CD4-positive, alpha-beta T cell (primary cell): ENCODE data around the gene TTLL11. TPM values are rescaled to one million over a fixed set of nuclear protein-coding genes. Genes with fewer than 3 reads are reported as not detected.
A peak's percentile ranks its signal among the peaks of the same experiment; 100 is the strongest.

Source experiments
- ATAC-seq: fragments of 200-7000 bp; cut with Tn5 transposase; one replicate; pipeline ENCODE4 v1.10.0; 2022; ENCODE audit warnings: mild to moderate bottlenecking; ENCODE audit not compliant: poor library complexity
- CTCF ChIA-PET: fragments of 350-600 bp; sonication (Branson Sonifier 250); formaldehyde crosslinking; loops from one replicate; lab custom pipeline; 2021; ENCODE audit warnings: antibody characterized with exemption, inconsistent platforms; lab: Charles Lee
- POLR2A ChIA-PET: fragments of 350-600 bp; sonication (Branson Sonifier 250); formaldehyde crosslinking; loops from one replicate; lab custom pipeline; 2021; ENCODE audit warnings: antibody characterized with exemption, inconsistent platforms; lab: Charles Lee
- DNase-seq, 14 experiments: peaks; one replicate each; pipeline ENCODE4 v3.0.0-alpha.2; 2013 to 2020; ENCODE audit warnings: mixed read lengths in 2 of 14
- H3K27ac ChIP-seq, 2 donors: one replicate each; pipeline versions ENCODE4 v1.5.1 to v1.7.0; 2013; ENCODE audit warnings: low read length in 2 of 2, low read depth in 1 of 2, mild to moderate bottlenecking in 1 of 2
- H3K27me3 ChIP-seq, 2 experiments: 1 replicate in 1 of 2; 2 replicates in 1 of 2; pipeline versions ENCODE4 v1.6.1 to v1.7.0; 2013; ENCODE audit warnings: low read length in 2 of 2, control low read depth in 1 of 2, mild to moderate bottlenecking in 1 of 2, moderate library complexity in 1 of 2; ENCODE audit not compliant: insufficient read depth in 2 of 2, control insufficient read depth in 1 of 2
- H3K36me3 ChIP-seq: one replicate; pipeline ENCODE4 v1.6.1; 2013; ENCODE audit warnings: low read length, control low read depth; ENCODE audit not compliant: insufficient read depth
- H3K4me1 ChIP-seq: one replicate; pipeline ENCODE4 v1.6.1; 2013; ENCODE audit warnings: low read length, control low read depth; ENCODE audit not compliant: insufficient read depth
- H3K4me3 ChIP-seq: one replicate; pipeline ENCODE4 v1.5.1; 2013; ENCODE audit warnings: mild to moderate bottlenecking, low read length, moderate library complexity
- H3K9me3 ChIP-seq, 2 experiments: 1 replicate in 1 of 2; 2 replicates in 1 of 2; pipeline versions ENCODE4 v1.6.1 to v1.7.0; 2013; ENCODE audit warnings: low read length in 2 of 2, mild to moderate bottlenecking in 2 of 2, control low read depth in 1 of 2, moderate library complexity in 1 of 2; ENCODE audit not compliant: control insufficient read depth in 1 of 2, insufficient read depth in 1 of 2
- H3K27ac Mint-ChIP-seq: one replicate; pipeline ENCODE4 v1.8.0; 2020; ENCODE audit warnings: mixed read lengths
- H3K27me3 Mint-ChIP-seq: one replicate; pipeline ENCODE4 v1.8.0; 2021; ENCODE audit warnings: mixed read lengths
- H3K36me3 Mint-ChIP-seq: one replicate; pipeline ENCODE4 v1.8.0; 2021; ENCODE audit warnings: low read depth, mixed read lengths
- H3K4me1 Mint-ChIP-seq: one replicate; pipeline ENCODE4 v1.8.0; 2021; ENCODE audit warnings: low read depth, mixed read lengths
- H3K4me3 Mint-ChIP-seq: one replicate; pipeline ENCODE4 v1.8.0; 2020; ENCODE audit warnings: mild to moderate bottlenecking, mixed read lengths
- H3K9me3 Mint-ChIP-seq: one replicate; pipeline ENCODE4 v1.8.0; 2020; ENCODE audit warnings: mixed read lengths
- intact Hi-C, 2 experiments: fragments of 100-400 bp; cut with DNase I in 1 of 2; cut with micrococcal nuclease in 1 of 2; formaldehyde crosslinking; loops; one replicate each; pipeline versions ENCODE4 v1.15.1 to v1.9.0; 2023 to 2025; cut with DNase I, micrococcal nuclease
- total RNA-seq, 174 experiments: library from RNA in 2 of 174; stranded (reverse) in 2 of 174; gene quantifications; one replicate each; pipeline ENCODE4 v1.2.3 and lab custom pipeline; 2021 to 2026
- TF ChIP-seq, protein P1 (sequence below): fragments of 200-600 bp; IDR thresholded peaks from one replicate; pipeline ENCODE4 v1.8.0; 2022; ENCODE audit warnings: antibody characterized with exemption, mild to moderate bottlenecking

The TTLL11 gene
- total RNA-seq, 2 experiments from 2014 or later: 1.6 to 2.3 TPM

DNA sequence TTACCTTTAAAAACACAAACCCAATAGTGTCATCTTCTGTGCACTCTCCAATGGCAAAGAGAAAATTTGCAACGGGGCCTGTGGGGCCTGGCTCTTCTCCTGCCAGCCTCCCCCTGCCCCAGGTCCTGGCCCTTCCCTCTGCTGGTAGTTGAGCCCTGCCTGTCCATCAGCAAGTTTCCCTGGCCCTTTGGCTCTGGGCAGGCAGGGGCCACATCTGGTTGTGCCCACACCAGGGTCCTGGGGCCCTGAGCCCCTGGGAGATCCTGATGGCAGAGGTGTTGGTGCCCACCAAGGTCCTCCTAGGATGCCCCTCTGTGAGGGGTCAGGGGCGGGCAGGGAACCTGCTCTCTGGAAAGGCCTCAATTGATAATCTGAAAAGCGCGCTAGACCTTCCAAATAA lies 284.3 kb downstream of the TTLL11 start:
- Histone ChIP-seq H3K36me3 (no peaks in the 10 kb centered on the region), H3K4me3 (no peak overlapping the region), H3K27ac (no peak overlapping the region), H3K27me3 (no peaks in the 10 kb centered on the region), H3K4me1 (no peaks in the 10 kb centered on the region), H3K9me3 (no peaks in the 10 kb centered on the region)
- no peaks in the 10 kb centered on the region for H3K27me3 Mint-ChIP-seq
- H3K9me3 Mint-ChIP-seq: peaks cover 11% of the 10 kb centered on the region
- CTCF ChIA-PET: no interaction called here
- H3K36me3 Mint-ChIP-seq: no peaks in the 10 kb centered on the region
- POLR2A ChIA-PET: no interaction called here
- H3K4me1 Mint-ChIP-seq: no peaks in the 10 kb centered on the region
- TF ChIP-seq, protein P1, sequence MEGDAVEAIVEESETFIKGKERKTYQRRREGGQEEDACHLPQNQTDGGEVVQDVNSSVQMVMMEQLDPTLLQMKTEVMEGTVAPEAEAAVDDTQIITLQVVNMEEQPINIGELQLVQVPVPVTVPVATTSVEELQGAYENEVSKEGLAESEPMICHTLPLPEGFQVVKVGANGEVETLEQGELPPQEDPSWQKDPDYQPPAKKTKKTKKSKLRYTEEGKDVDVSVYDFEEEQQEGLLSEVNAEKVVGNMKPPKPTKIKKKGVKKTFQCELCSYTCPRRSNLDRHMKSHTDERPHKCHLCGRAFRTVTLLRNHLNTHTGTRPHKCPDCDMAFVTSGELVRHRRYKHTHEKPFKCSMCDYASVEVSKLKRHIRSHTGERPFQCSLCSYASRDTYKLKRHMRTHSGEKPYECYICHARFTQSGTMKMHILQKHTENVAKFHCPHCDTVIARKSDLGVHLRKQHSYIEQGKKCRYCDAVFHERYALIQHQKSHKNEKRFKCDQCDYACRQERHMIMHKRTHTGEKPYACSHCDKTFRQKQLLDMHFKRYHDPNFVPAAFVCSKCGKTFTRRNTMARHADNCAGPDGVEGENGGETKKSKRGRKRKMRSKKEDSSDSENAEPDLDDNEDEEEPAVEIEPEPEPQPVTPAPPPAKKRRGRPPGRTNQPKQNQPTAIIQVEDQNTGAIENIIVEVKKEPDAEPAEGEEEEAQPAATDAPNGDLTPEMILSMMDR: no peak
- DNase-seq (no peak), ATAC-seq (no peak)
- intact Hi-C loops: no loop called here
- H3K27ac Mint-ChIP-seq: no peak overlapping the region
- no peak overlapping the region for H3K4me3 Mint-ChIP-seq

DNA sequence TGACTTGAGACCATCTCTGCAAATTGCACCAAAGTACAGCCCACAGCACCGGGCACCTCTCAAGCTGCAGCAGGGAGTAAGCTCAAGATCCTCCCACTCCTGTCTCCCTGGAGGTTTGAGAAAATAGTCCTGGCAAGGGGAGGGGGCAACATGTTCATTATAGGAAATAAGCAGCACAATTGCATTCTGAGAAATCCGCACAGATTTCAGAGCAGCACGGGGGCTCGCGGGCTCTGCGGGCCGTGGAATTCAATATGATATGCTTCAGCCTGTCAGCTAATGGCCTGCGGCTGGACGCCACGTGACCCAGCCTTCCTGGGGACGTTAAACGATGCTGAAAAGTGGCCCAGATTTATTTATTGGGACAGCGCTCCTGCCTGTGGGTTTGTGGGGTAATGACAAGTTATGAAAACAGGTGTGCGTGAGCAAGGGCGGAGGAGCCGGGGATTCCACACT lies 285.3 kb downstream of the TTLL11 start:
- H3K4me1 Mint-ChIP-seq: no peaks in the 10 kb centered on the region
- intact Hi-C loops: no loop called here
- Histone ChIP-seq H3K9me3 (no peaks in the 10 kb centered on the region), H3K27ac (no peak overlapping the region), H3K4me1 (no peaks in the 10 kb centered on the region), H3K27me3 (peaks cover 0 to 2% of the 10 kb centered on the region in 2 experiments), H3K36me3 (no peaks in the 10 kb centered on the region), H3K4me3 (no peak overlapping the region)
- ChIA-PET CTCF (no interaction called here), POLR2A (no interaction called here)
- H3K27me3 Mint-ChIP-seq: no peaks in the 10 kb centered on the region
- DNase-seq (no peak), ATAC-seq (no peak)
- H3K4me3 Mint-ChIP-seq: no peak overlapping the region
- H3K27ac Mint-ChIP-seq: no peak overlapping the region
- TF ChIP-seq, protein P1: no peak
- H3K36me3 Mint-ChIP-seq: no peaks in the 10 kb centered on the region
- peaks cover 11% of the 10 kb centered on the region for H3K9me3 Mint-ChIP-seq

DNA sequence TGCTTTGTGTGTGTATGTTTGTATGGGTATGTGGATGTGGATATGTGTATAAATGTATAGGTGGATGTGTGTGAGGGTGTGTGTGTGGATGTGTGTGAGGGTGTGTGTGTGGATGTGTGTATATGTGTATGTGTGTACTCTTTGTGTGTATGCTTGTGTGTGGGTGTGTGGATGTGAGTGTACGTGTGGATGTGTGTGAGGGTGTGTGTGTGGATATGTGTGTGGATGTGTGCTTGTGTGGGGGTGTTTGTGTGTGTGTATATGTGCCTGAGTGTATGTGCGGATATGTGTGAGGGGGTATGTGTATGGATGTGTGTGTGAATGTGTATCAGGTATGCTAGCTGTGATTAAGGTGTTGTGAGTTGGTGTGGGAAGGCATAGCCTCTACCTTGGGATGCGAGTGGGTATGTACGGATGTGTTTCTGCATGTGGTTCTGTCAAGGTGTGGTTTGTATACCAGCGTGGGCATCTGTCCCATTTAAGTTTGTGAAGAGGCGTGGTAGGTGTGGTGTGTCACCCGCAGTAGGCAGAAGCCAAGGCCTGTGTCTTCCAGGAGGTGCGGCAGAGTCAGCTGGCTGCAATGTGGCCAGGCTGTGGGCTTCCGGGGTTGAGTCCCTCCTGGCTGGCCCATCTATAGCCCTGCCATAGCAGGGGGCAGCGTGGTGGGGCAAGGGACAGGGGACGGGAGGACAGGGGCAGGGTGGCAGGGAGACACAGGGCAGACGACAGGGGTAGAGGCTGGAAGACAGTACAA lies 285.9 kb downstream of the TTLL11 start:
- Histone ChIP-seq H3K36me3 (no peaks in the 10 kb centered on the region), H3K4me3 (no peak overlapping the region), H3K27me3 (peaks cover 0 to 5% of the 10 kb centered on the region in 2 experiments), H3K27ac (no peak overlapping the region), H3K4me1 (no peaks in the 10 kb centered on the region), H3K9me3 (no peaks in the 10 kb centered on the region)
- no peaks in the 10 kb centered on the region for H3K27me3 Mint-ChIP-seq
- intact Hi-C loops: no loop called here
- no peaks in the 10 kb centered on the region for H3K36me3 Mint-ChIP-seq
- POLR2A ChIA-PET: no interaction called here
- TF ChIP-seq, protein P1: no peak
- H3K4me3 Mint-ChIP-seq: no peak overlapping the region
- H3K9me3 Mint-ChIP-seq: peaks cover 11% of the 10 kb centered on the region
- ATAC-seq (no peak), DNase-seq (peak in 1 of 14 experiments; percentile 18)
- no peaks in the 10 kb centered on the region for H3K4me1 Mint-ChIP-seq
- CTCF ChIA-PET: no interaction called here
- H3K27ac Mint-ChIP-seq: no peak overlapping the region
